Skin of body (tissue), 3 donors: ENCODE data around the gene ANAPC1. TPM values are rescaled to one million over a fixed set of nuclear protein-coding genes. Genes with fewer than 3 reads are reported as not detected.
"Not testable (repeated sequence)": the region's sequence is repeated elsewhere in the genome, so short reads cannot be mapped to it uniquely, and the experiment has no call there.

Source experiments
- DNase-seq: peaks from one replicate; lab custom pipeline; 2025; lab: John Stamatoyannopoulos, UW
- small RNA-seq: library from RNA; depleted of rRNA; stranded (forward); fragments of <200 nt; gene quantifications from one replicate; pipeline ENCODE3, GENCODE V24; 2014; ENCODE audit warnings: low replicate concordance
- total RNA-seq: library from RNA; depleted of rRNA; stranded (reverse); fragments of >200 nt; gene quantifications from one replicate; pipeline ENCODE4 v1.2.3, GENCODE V29; 2014

ANAPC1 gene
- total RNA-seq, 1 donor from 2014 or later = 51.1 TPM

- DNase-seq = not testable (repeated sequence)
Measured at GRCh38 chr2:111744751-111745150, 139.2 kb downstream of the ANAPC1 start.

GRCh38 chr2:111741517-111741916 is 142.5 kb downstream of the ANAPC1 start:
- DNase-seq = not testable (repeated sequence)

GRCh38 chr2:111735838-111736721 is 147.9 kb downstream of the ANAPC1 start:
- DNase-seq = not testable (repeated sequence)

GRCh38 chr2:111735420-111735819 is 148.6 kb downstream of the ANAPC1 start:
- DNase-seq = not testable (repeated sequence)

- not testable (repeated sequence) for DNase-seq
Measured at GRCh38 chr2:111729812-111730458, 154.1 kb downstream of the ANAPC1 start.

- not testable (repeated sequence) for DNase-seq
Measured at GRCh38 chr2:111727611-111728110, 156.3 kb downstream of the ANAPC1 start.

- DNase-seq = not testable (repeated sequence)
Measured at GRCh38 chr2:111725742-111726141, 158.3 kb downstream of the ANAPC1 start.

GRCh38 chr2:111719610-111720009 is 164.4 kb downstream of the ANAPC1 start:
- DNase-seq = not testable (repeated sequence)

Small RNAs within 50 kb of the gene (small RNA-seq; reads per million reads assigned to genes)
- not detected for gene MIR4771-2
- not detected for gene RN7SL297P

Other genes starting within 250 kb of the ANAPC1 start
- gene MERTK, start 14.4 kb upstream of the ANAPC1 start, total RNA-seq = 9.5 TPM
- 22.2 TPM for gene TMEM87B, start 171.1 kb upstream of the ANAPC1 start, total RNA-seq